HTR-8/SVneo (cell line): ENCODE results near the gene CLIP3.

ENCODE experiments used
- DNase-seq: peaks from one replicate; pipeline ENCODE4 v3.0.0; 2011; ENCODE audit warnings: low spot score, mixed read lengths; ENCODE audit not compliant: insufficient read length
- FAIRE-seq: peaks from 2 replicates; lab custom pipeline; 2011; peaks lifted over from hg19 to GRCh38; lab: Jason Lieb, UNC

The CLIP3 gene

DNA sequence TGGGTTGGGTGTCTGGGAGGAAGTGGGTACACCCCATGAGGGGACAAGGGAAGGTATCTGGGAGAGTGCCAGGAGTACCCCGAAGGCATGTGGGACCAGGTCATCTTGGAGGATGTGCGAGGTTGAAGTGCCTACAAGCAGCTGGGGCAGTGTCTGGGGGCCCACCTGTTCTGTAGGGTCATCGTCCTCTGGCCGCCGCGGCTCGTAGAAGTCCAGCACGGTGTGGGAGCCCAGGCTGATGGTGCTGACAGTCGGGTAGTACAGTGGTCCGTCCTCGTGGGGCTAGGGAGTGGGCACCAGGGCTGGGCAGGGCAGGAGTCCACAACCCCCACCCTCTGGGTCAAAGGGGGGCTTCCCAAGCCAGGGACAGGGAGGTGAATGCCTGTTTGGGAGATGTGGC lies 22.3 kb downstream of the CLIP3 start:
- DNase-seq (no peak), FAIRE-seq (no peak)

DNA sequence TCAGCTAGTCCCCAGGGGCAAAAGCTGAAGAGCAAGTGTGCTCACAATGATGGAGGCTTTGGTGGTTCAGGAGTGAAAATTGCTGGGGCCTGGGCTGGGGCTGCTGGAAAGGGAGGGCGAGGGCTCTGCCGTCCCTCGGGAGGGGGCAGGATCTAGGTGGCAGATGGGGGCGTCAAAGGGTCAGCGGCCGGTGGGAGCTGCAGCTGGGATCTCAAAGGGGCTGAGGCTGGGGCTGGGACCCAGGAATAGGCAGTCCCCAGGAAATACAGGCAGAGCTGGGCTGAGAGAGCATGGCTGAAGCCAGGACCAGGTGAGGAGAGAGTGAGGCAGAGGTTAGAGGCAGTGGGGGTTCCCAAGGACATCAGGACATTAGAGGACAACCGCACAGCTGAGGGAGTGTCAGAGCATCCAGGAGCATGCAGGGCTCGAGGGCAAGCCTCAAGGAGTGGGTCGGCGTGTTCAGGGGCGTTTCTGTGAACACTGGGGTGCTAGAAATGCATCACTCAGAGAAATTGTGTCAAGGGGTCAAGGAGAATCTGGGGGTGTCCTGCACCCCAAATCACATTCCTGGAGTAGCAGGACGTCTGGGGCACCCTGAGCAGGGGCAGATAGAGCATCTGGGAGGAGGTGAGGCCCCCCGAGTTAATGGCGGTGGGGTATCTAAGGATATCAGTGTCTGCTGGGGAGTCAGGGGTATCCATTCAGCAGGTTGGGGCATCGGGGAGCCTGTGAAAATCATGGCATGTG lies 22.9 kb downstream of the CLIP3 start:
- FAIRE-seq (no peak), DNase-seq (no peak)

DNA sequence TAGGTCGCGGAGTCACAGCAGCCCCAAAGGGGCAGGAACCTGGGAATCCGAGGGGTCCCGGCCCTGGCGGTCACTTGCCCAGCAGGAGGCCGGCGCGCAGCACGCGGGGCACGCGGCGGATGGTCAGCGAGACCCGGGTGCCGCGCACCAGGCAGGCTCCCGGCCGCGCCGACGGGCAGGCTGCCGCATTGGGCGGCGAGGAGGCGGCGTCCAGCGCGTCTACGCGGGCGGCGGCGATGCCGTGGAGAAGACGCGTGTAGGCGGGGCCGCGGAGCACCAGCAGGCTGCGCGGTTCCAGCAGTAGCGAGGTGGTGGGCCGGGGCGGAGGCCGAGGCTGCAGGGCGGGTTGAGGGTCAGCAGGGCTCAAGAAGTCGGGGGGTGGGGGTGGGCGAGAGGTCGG lies 23.5 kb downstream of the CLIP3 start:
- no peak for FAIRE-seq
- no peak for DNase-seq

DNA sequence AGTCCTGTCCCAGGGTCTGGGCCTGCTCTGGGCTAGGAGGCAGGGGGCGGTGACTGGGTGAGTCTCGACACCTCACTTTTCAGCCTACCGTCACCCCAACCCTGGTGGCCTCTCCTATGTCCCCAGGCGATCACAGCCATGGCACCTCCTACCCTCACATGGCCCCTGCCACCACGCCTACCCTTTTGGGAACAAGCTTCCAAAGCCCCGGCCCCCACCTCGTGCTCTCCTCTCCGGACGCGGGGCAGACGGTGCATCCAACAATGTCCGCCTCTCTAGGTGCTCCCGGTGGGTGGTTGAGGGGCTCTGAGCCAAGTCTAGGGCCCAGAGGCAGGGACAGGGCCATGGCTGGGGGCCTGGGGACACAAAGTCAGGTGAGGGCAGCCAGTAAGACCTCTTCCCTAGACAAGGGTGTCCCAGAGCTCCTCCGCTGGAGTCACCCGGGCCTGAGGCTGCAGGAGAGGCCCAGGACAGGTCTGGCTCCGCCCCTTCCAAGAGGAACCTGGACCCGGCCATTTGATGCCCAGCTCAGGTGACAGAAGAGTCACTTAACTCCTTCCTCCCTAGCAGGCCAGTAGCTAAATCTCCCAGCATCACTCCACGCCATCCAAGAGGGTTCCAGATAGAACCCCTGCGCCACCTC lies 24.2 kb downstream of the CLIP3 start, which contains the start of gene SYNE4:
Gene SYNE4, minus strand, starts transcription at position 478 of the 643 bp plus-strand sequence. Its CDS starts 132 bp downstream, at position 346.
- DNase-seq: no peak
- no peak for FAIRE-seq

DNA sequence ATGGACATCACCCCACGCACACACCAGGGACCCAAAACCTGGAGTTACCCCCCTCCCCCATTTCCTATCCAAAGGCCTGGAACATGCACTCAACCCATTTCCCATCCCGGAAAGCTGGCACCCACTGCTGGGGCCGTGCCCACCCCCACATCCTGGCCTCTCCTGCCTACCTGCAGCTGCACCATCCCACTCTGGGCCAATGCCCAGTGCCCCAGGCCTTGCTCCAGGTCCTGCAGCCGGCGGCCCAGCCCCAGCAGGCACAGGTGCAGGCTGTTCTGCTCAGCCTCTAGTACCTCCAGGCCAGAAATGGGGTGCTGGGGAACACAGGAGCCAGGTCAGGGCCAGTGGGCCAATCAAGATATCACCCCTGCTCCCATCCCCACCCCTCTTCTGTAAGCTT lies 25.7 kb downstream of the CLIP3 start:
- FAIRE-seq: no peak

DNA sequence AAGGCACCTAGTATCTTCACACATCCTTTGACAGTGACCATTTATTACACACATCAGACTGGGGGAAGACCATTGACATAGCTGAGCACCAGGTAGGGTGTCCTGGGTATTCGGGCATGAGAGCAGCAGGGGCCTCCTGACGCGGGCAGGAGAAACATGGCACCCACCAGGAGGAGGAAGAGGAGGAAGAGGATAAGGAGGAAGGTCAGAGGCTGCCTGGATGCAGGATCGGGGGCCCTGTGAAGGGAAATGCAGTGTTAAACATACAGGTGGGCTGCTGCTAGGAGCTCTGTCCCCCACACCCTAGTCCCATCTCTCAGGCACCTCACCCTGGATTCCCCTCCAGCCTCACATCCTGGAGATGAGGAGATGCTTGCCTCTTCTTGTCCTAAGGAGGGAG lies 29.4 kb downstream of the CLIP3 start:
- DNase-seq: no peak
- no peak for FAIRE-seq

More for the DNA sequence above, 25.7 kb downstream of the CLIP3 start:
- DNase-seq: no peak

DNA sequence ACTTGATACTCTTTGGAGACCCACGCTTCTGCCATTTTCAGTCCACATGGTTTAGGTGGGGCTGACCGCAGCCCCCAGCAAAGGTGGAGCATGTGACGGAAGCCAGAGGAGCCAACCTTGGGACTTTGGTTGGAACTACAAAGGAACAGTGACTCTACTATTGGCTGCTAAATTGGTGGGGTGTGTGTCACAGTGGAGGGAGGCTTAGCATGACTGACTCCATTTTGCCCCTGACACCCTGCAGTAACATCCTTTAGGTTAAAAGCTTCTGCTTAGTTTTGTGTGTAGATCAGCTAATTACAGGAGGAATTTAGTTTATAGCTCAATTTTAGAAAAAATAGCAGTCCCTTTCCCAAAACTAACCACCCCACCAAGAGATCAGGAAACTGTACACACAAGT lies 31.1 kb downstream of the CLIP3 start:
- FAIRE-seq: no peak

DNA sequence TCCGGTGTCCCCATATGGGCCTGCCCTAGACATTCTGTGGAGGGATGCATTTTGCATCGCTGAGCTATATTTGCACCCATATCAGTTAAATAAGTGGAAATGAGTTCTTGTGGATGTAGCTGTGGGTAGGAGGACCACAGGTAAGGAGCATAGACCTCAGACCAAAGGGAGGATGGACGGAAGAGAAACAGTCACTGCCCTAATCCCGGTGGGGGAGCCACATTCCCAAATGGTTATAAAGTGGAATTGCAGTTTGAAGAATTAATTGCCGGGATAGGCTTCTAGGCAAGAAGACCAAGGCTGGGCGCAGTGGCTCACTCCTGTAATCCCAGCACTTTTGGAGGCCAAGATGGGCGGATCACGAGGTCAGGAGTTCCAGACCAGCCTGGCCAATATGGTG lies 35.9 kb downstream of the CLIP3 start:
- FAIRE-seq: no peak

More for the DNA sequence above, 31.1 kb downstream of the CLIP3 start:
- no peak for DNase-seq

DNA sequence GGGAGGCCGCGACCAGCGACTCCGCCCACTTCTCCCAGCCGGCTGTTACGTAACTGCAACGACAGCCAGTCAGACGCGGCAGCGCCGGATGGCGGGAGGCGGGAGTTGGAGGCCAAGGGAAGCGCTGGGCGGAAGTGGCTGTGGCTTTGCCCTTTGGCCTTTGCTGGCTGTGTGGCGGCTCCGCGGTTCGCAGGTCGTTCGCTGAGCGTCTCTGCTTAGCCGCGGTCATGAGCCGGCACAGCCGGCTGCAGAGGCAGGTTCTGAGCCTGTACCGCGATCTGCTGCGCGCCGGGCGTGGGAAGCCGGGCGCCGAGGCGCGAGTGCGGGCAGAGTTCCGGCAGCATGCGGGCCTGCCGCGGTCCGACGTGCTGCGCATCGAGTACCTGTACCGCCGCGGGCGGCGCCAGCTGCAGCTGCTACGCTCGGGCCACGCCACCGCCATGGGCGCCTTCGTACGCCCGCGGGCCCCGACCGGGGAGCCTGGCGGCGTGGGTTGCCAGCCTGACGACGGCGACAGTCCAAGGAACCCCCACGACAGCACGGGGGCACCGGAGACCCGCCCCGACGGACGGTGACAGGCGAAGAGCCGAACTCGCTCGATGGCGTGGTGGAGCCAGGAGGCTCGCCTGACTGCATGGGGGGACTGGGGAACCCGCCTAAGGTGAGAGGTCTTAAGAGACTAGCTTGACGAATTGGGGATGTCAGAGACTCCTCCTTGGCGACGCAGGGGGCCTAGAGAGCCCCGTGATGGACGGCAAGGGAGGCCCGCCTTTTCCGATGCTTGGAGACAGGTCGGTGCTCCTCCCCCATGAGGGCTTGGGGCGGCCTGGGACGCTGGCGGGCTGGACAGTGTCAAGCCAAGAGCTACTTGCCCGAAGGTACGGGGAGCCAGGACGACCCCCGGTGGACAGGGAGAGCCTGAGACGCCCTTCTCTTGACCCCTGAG lies 37.4 kb downstream of the CLIP3 start, which contains the start of gene SDHAF1:
Gene SDHAF1, plus strand, starts transcription at position 141 of the 946 bp plus-strand sequence. Its CDS starts 87 bp downstream, at position 228.
- DNase-seq (peak; percentile 96), FAIRE-seq (peak; percentile 99)

More for the DNA sequence above, 35.9 kb downstream of the CLIP3 start:
- DNase-seq: no peak

DNA sequence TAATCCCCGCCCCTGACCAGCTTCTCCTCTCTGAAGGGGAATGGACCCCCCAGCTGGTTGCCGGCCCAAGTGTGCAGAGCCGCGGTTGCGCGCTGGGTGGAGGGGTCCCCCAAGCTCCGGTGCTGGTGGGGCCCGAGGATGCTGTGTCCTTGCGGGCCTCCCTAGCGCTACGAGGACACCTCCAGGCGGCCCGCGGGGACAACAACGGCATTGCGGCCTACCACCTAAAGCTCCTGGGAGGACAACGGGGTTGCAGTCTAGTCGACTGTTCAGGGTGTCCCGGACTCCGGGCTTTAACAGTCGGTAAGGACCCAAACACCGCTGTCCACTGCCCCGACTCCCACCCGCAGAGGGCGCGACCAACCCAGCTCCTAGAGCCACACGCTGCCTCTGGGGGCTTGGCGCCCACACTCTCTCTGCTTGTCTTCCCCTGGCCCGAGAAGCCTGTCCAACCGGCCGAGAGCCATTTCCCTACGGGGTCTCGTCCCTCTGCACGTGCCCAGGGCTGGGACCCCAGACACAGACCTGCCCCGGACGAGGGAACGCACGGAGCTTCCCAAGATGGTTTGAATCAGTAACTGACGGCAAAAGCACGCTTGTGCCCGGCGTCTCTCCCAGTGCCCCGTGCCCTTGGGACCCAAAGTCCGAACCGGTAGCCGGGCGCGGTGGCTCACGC lies 38.6 kb downstream of the CLIP3 start:
- DNase-seq (no peak), FAIRE-seq (no peak)

DNA sequence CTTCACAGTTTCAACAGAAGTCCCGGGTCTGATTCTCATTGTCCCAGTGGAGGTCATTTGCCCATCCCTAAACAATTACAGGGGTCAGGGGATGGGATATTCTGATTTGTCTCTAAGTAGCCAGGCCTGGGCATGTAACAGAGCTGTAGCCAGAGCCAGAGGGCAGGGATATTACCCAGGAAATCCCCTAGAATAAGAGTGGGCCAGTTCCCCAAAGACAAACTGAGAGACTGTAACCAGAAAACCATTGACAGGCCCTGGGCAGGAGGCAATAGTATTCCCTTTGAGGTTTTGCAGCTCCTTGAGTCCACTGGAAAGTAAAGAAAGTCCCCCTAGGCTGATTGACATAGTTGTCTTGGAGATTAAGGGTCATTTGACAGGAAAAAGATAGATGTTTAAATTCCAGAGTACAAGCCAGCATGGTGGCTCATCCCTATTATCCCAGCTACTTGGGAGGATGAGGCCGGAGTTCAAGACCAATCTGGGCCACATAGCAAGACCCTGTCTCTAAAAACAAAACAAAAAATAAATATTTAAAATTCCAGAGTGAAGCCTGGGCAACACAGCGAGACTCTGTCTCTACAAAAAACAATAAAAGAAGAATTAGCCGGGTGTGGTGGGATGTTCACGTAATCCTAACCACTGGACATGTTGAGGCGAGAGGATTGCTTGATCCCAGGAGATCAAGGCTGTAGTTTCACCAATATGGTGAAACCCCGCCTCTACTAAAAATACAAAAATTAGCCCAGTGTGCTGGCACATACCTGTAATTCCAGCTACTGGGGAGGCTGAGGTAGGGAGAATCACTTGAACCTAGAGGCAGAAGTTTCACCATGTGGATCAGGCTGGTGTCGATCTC lies 39.5 kb downstream of the CLIP3 start:
- DNase-seq (no peak), FAIRE-seq (no peak)

DNA sequence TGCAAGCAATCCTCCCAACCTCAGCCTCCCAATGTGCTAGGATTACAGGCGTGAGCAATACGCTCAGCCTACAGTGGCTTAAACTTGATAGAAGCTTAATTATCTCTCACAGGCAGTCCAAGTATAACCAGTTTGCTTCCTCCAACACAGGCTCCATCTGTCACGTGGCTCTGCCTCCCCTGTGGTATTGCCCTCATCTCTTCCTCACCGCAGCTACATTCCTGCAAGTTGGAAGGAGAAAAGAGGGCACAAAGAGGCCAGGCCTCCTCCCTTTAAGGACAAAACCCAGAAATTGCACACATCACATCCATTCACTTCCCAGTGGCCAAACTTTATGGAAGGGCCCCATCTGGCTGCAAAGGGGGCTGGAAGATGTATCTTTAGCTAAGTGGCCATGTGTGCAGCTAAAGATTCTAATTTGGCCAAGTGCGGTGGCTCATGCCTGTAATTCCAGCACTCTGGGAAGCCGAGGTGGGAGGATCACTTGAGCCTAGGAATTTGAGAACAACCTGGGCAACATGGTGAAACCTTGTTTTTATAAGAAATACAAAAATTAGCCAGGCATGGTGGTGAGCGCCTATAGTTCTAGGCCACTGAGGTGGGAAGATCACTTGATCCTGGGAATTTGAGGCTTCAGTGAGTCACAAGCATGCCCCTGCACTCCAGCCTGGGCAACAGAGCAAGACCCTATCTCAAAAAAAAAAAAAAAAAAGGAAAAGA lies 40.8 kb downstream of the CLIP3 start:
- no peak for FAIRE-seq
- no peak for DNase-seq

DNA sequence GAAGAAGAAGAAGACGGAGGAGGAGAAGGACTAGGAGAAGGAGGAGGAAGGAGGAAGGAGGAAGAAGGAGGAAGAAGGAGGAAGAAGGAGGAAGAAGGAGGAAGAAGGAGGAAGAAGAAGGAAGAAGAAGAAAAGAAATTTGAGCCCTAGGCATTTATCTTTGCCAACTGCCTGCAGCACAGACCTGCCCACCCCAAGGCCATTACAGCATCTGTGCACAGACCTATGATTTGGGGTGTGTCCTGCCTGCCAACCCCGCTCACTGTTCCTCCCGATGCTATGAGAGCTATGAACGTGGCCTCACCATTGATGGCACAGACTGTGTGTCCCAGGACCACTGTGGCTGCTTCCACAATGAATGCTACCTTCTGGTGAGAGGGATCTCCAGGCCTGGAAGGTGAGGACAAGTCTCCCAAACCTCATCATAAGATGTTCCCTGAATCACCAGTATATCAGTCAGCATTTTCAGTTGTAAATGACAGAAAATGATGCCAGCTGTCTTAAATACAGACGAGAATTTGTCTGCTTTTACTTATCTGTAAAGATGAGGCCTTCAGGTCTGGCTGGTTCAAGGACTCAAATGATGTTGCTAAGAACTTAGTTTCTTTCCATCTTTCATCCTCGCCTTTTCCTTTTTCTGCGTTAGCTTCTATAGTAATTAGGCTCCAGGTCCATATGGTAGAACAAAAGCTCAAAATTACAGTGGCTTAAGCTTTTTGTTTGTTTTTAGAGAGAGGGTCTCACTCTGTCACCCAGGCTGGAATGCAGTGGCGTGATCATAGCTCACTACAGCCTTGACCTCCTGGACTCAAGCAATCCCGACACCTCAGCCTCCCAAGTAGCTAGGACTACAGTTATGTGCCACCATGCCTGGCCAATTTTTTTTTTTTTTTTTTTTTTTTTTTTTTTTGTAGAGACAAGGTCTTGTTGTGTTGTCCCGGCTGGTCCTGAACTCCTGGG lies 41.6 kb downstream of the CLIP3 start:
- no peak for FAIRE-seq
- DNase-seq: no peak

DNA sequence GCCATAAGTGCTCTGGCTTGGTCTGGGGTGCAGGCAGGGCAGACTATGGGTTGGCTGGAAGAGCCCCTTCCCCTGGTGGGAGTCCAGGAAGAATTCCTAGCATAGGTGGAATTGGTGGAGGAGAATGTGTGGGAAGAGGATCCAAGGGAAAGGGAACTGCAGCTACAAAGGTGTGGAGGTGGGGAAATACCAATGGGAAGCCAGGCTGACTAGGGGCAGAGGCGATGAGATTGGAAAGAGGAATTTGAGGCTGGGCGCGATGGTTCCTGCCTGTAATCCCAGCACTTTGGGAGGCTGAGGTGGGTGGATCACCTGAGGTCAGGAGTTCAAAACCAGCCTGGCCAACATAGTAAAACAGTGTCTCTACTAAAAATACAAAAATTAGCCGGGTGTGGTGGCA lies 42.5 kb downstream of the CLIP3 start:
- DNase-seq (no peak), FAIRE-seq (no peak)

DNA sequence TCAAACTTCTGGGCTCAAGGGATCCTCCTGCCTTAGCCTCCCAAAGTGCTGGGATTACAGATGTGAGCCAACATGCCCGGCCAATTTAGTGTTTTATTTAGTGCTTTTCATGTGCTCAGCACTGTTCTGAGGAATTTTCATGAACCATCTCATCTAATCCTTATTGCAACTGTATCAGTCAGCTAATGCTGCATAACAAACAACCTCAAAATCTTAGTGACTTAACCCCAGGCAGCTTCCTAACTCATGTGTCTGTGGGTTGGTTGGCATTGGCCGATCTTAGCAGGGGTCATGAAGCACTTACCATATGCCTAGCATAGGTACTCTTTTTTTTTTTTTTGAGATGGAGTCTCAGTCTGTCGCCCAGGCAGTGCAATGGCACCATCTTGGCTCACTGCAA lies 43.8 kb downstream of the CLIP3 start:
- no peak for DNase-seq
- no peak for FAIRE-seq

DNA sequence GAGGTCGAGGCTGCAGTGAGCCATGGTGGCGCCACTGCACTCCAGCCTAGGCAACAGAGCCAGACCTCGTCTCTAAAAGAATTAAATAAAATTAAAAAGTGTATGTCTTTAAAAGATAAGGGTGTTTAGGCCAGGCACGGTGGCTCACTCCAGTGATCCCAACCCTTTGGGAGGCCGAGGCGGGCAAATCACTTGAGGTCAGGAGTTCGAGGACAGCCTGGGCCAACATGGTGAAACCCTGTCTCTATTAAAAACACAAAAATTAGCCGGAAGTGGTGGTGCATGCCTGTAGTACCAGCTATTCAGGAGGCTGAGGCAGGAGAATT lies 45.1 kb downstream of the CLIP3 start:
- no peak for FAIRE-seq
- DNase-seq: no peak
